ENCODE measurements around the gene PAQR7.

Gene PAQR7

DNA sequence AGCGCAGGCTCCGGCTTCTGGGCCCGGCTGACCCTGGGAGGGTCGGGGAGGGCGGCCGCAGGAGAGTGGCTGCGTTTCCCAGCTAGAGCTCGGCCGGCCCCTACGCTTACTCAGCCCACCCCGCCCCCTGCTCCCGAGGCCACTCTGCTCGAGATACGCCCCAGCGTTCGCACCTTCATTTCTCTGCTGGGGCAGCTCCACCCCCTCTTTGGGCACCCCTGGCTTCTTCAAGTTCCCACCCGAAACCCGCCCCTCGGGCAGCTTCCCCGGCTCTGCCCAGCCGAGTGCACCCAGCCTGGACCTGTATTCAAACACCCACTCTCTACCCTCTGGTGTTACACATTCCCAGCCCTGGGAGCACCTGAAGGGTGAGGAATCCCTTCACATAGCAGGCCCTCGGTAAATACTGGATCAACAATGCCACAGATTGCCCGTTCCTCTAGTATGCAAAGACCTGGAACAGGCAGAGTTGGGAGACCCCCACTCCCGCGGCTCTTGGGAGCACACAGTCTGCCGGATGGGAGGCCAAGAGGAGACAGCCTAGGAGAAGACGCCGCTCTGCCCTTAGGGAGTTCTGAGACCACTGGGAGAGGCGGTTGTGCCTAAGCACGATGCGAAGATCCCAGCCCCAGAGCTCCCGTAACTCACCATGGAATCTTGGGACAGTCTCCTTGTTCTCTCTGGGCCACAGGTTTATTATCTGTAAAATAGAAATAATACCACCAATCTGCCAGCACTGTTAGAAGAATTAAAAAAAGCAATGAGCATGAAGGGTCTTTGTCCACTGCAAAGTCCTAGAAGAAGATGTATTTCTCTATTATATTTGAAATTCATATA, 566 bp upstream of the PAQR7 start:
- Histone ChIP-seq H3K4me2 (ENCODE audit: low read length) (peak overlapping the region; percentile 80), H3K9ac (no peak overlapping the region)
- TF ChIP-seq, protein P1, sequence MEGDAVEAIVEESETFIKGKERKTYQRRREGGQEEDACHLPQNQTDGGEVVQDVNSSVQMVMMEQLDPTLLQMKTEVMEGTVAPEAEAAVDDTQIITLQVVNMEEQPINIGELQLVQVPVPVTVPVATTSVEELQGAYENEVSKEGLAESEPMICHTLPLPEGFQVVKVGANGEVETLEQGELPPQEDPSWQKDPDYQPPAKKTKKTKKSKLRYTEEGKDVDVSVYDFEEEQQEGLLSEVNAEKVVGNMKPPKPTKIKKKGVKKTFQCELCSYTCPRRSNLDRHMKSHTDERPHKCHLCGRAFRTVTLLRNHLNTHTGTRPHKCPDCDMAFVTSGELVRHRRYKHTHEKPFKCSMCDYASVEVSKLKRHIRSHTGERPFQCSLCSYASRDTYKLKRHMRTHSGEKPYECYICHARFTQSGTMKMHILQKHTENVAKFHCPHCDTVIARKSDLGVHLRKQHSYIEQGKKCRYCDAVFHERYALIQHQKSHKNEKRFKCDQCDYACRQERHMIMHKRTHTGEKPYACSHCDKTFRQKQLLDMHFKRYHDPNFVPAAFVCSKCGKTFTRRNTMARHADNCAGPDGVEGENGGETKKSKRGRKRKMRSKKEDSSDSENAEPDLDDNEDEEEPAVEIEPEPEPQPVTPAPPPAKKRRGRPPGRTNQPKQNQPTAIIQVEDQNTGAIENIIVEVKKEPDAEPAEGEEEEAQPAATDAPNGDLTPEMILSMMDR (IDR thresholded peaks at IDR 0.05), result no peak

DNA sequence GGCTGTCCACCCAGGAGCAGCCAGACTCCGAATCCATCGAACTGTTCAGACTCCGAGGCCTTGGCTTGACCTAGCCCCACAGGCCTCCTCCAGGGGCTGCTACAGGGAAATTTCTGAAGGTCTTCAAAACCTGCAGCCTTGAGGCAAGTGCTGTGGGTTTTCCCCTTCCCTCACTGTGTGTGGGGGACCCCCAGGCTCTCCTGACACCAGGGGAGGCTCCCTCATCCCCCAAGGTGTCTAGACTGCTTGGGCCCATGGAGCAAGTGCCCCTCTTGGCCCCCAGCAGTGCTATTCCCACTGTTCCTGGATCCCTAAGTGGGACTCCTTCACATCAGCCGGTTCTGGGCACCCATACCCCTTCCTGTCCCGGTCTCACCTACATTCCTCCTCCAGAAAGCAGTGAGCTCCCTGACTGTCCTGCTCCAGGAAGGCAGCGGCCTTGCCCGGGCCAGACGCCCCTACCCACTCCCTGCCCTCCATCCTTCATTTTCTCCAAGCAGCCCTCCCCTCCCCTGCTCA, 814 bp downstream of the PAQR7 start:
- Histone ChIP-seq H3K9ac (no peak overlapping the region), H3K9me3 (ENCODE audit: control insufficient read depth, low read length) (no peaks in the 10 kb centered on the region), H3K4me3 (ENCODE audit: low read depth, low read length) (peak overlapping the region; percentile 68), H3K36me3 (ENCODE audit: control insufficient read depth, insufficient read depth, low read length) (no peaks in the 10 kb centered on the region), H3K79me2 (no peaks in the 10 kb centered on the region), H3K27ac (peak overlapping the region; percentile 70), H2AFZ (peak overlapping the region; percentile 93), H3K27me3 (ENCODE audit: control insufficient read depth, insufficient read depth, low read length) (no peaks in the 10 kb centered on the region), H3K4me2 (ENCODE audit: low read length) (peak overlapping the region; percentile 80), H3K4me1 (peaks cover 7% of the 10 kb centered on the region)
- TF ChIP-seq, protein P1 (IDR thresholded peaks at IDR 0.05), result no peak

More for the DNA sequence above, 566 bp upstream of the PAQR7 start:
- H3K4me1 ChIP-seq, result peaks cover 7% of the 10 kb centered on the region
- H3K27ac ChIP-seq, result peak overlapping the region; percentile 54
- peak overlapping the region; percentile 93 for H2AFZ ChIP-seq
- no peaks in the 10 kb centered on the region for H3K27me3 ChIP-seq (ENCODE audit: control insufficient read depth, insufficient read depth, low read length)
- peak overlapping the region; percentile 68 for H3K4me3 ChIP-seq (ENCODE audit: low read depth, low read length)
- no peaks in the 10 kb centered on the region for H3K36me3 ChIP-seq (ENCODE audit: control insufficient read depth, insufficient read depth, low read length)
- no peaks in the 10 kb centered on the region for H3K9me3 ChIP-seq (ENCODE audit: control insufficient read depth, low read length)
- H3K79me2 ChIP-seq, result no peaks in the 10 kb centered on the region

DNA sequence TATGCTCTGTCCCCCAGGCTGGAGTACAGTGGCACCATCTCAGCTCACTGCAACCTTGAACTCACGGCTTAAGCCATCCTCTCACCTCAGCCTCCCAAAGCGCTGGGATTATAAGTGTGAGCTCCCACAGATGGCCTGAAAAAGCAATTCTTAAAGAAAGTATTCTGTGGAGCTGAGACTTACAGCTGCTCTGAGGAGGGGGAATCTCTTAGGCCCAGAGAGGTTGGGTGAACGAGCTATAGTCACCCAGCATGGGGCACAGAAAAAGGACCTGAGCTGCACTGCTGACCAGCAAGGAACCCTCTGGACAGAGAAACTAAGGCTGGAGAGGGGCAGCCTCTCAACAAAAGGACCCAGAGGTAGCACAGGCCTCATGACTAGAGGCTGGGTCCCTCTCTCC, 1.3 kb downstream of the PAQR7 start:
- no peak overlapping the region for H3K9ac ChIP-seq
- TF ChIP-seq, protein P1 (IDR thresholded peaks at IDR 0.05), result no peak
- no peak overlapping the region for H3K27ac ChIP-seq
- H3K4me3 ChIP-seq (ENCODE audit: low read depth, low read length), result no peak overlapping the region
- H2AFZ ChIP-seq, result peak overlapping the region; percentile 93
- no peaks in the 10 kb centered on the region for H3K36me3 ChIP-seq (ENCODE audit: control insufficient read depth, insufficient read depth, low read length)
- no peaks in the 10 kb centered on the region for H3K9me3 ChIP-seq (ENCODE audit: control insufficient read depth, low read length)
- peak overlapping the region; percentile 80 for H3K4me2 ChIP-seq (ENCODE audit: low read length)
- no peaks in the 10 kb centered on the region for H3K27me3 ChIP-seq (ENCODE audit: control insufficient read depth, insufficient read depth, low read length)
- H3K4me1 ChIP-seq, result peaks cover 7% of the 10 kb centered on the region
- no peaks in the 10 kb centered on the region for H3K79me2 ChIP-seq

DNA sequence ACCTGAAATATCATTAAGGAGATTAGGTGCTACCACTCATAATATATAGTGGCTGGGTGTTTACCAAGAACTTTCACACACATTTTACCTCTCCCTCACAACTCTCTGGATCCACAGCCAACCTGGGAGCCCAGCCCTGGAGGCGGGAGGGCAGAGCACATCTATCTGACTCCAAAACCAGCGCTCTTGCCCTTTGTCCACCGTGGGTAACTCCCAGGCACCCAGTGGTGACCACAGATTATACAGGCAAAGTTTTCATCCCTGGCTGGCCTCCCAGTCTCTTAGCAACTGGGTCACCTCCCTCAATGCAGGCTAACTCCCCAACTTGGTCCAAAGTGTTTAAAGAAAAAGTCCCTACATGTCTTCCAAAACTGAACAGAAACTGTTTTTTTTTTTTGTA, 2.4 kb downstream of the PAQR7 start:
- Histone ChIP-seq H3K36me3 (ENCODE audit: control insufficient read depth, insufficient read depth, low read length) (no peaks in the 10 kb centered on the region), H3K9ac (no peak overlapping the region), H3K9me3 (ENCODE audit: control insufficient read depth, low read length) (no peaks in the 10 kb centered on the region), H2AFZ (no peak overlapping the region), H3K27ac (no peak overlapping the region), H3K27me3 (ENCODE audit: control insufficient read depth, insufficient read depth, low read length) (no peaks in the 10 kb centered on the region), H3K4me2 (ENCODE audit: low read length) (no peak overlapping the region), H3K79me2 (no peaks in the 10 kb centered on the region), H3K4me1 (peaks cover 7% of the 10 kb centered on the region), H3K4me3 (ENCODE audit: low read depth, low read length) (no peak overlapping the region)
- TF ChIP-seq, protein P1 (IDR thresholded peaks at IDR 0.05), result no peak

Measured in parathyroid adenoma (tissue), 2 donors.